OCI-LY1 (cell line): ENCODE measurements around the gene ZNF442.

ENCODE experiments used
- H2AFZ ChIP-seq: fragments of 200-600 bp; sonication (generic), shearing (Covaris generic); 2 replicates; pipeline ENCODE4 v1.6.0; 2014; ENCODE audit warnings: antibody characterized with exemption, mild to moderate bottlenecking, low read length
- H3F3A ChIP-seq: fragments of 200-600 bp; sonication (generic), shearing (Covaris generic); 2 replicates; pipeline ENCODE4 v1.6.0; 2014; ENCODE audit warnings: mild to moderate bottlenecking, antibody characterized with exemption, low read length, moderate library complexity; ENCODE audit not compliant: insufficient read depth
- H3K27ac ChIP-seq: fragments of 200-600 bp; sonication (generic); 2 replicates; pipeline ENCODE4 v1.5.1; 2014; ENCODE audit warnings: low read length, mixed run types, mild to moderate bottlenecking, low read depth; ENCODE audit not compliant: poor library complexity, severe bottlenecking
- H3K27me3 ChIP-seq: fragments of 200-600 bp; sonication (generic); 2 replicates; pipeline ENCODE4 v1.6.0; 2014; ENCODE audit warnings: antibody characterized with exemption, mild to moderate bottlenecking, low read length, moderate library complexity; ENCODE audit not compliant: insufficient read depth
- H3K36me3 ChIP-seq: fragments of 200-600 bp; sonication (generic); 2 replicates; pipeline ENCODE4 v1.6.1; 2014; ENCODE audit warnings: mild to moderate bottlenecking, antibody characterized with exemption, low read length, moderate library complexity, mixed read lengths; ENCODE audit not compliant: insufficient read depth
- H3K4me1 ChIP-seq: fragments of 200-600 bp; sonication (generic); 2 replicates; pipeline ENCODE4 v1.5.1; 2014; ENCODE audit warnings: mild to moderate bottlenecking, low read length, moderate library complexity; ENCODE audit not compliant: insufficient read depth, severe bottlenecking
- H3K4me2 ChIP-seq: fragments of 200-600 bp; sonication (generic), shearing (Covaris generic); 2 replicates; pipeline ENCODE4 v1.6.1; 2014; ENCODE audit warnings: low read length
- H3K4me3 ChIP-seq: fragments of 200-600 bp; sonication (generic); 2 replicates; pipeline ENCODE4 v1.5.1; 2014; ENCODE audit warnings: low read length, low read depth, mild to moderate bottlenecking, mixed read lengths; ENCODE audit not compliant: poor library complexity, severe bottlenecking
- H3K79me2 ChIP-seq: fragments of 200-600 bp; shearing (Covaris generic); 2 replicates; pipeline ENCODE4 v1.6.1; 2016; ENCODE audit warnings: mixed run types, low read length, mixed read lengths; ENCODE audit not compliant: insufficient read depth
- H3K9ac ChIP-seq: fragments of 200-600 bp; sonication (generic), shearing (Covaris generic); 2 replicates; pipeline ENCODE4 v1.6.1; 2014; ENCODE audit warnings: mild to moderate bottlenecking, low read length, mixed read lengths
- H3K9me2 ChIP-seq: fragments of 200-600 bp; sonication (generic), shearing (Covaris generic); 2 replicates; pipeline ENCODE4 v1.6.1; 2014; ENCODE audit warnings: low read depth, mild to moderate bottlenecking, low read length, mixed read lengths
- H3K9me3 ChIP-seq: fragments of 200-600 bp; shearing (Covaris generic); 2 replicates; pipeline ENCODE4 v1.6.1; 2014; ENCODE audit warnings: low read length, mixed read lengths
- H4K20me1 ChIP-seq: fragments of 200-600 bp; sonication (generic), shearing (Covaris generic); 2 replicates; pipeline ENCODE4 v1.6.0; 2016; ENCODE audit warnings: mild to moderate bottlenecking, low read length; ENCODE audit not compliant: insufficient read depth
- EZH2 ChIP-seq: fragments of 200-600 bp; sonication (generic), shearing (Covaris generic); IDR thresholded peaks from 2 replicates; pipeline ENCODE4 v1.8.0; 2017; ENCODE audit warnings: borderline replicate concordance, mixed run types, mild to moderate bottlenecking, antibody characterized with exemption, low read length, moderate library complexity, mixed read lengths
- TF ChIP-seq, protein P1 (sequence below): fragments of 200-600 bp; sonication (generic), shearing (Covaris generic); IDR thresholded peaks from 2 replicates; pipeline ENCODE4 v1.5.1; 2017; ENCODE audit warnings: mild to moderate bottlenecking, antibody characterized with exemption, low read length, moderate library complexity, mixed read lengths

Gene ZNF442

DNA sequence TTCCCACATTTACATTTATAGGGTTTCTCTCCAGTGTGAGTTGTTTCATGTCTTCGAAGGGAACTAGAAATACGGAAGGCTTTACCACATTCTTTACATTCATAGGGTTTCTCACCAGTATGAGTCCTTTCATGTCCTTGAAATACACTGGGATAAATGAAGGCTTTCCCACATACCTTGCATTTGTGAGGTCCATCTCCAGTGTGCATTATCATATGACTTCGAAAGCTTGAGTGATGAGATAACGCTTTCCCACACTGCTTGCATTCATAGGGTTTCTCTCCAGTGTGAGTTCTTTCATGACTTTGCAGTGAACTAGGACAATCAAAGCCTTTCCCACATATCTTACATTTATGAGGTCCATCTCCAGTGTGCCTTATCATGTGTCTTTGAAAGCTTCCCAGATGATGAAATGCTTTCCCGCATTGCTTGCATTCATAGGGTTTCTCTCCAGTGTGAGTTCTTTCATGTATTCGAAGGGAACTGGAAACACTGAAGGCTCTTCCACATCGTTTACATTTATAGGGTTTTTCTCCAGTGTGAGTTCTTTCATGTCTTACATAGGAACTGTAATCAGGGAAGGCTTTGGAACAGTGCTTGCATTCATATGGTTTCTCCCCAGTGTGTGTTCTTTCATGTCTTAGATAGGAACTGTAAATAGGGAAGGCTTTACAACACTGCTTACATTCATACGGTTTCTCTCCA lies 15.1 kb downstream of the ZNF442 start:
- Histone ChIP-seq H4K20me1 (no peaks in the 10 kb centered on the region), H2AFZ (no peak overlapping the region), H3F3A (no peaks in the 10 kb centered on the region; the same call in 1 of the 2 replicates), H3K4me2 (no peak overlapping the region), H3K9ac (no peak overlapping the region), H3K9me2 (no peaks in the 10 kb centered on the region), H3K79me2 (no peaks in the 10 kb centered on the region), H3K27me3 (no peaks in the 10 kb centered on the region), H3K4me3 (no peak overlapping the region), H3K27ac (no peak overlapping the region), H3K4me1 (no peaks in the 10 kb centered on the region), H3K36me3 (peaks cover 24% of the 10 kb centered on the region), H3K9me3 (peaks cover 55% of the 10 kb centered on the region)
- TF ChIP-seq EZH2 = no peak
- TF ChIP-seq, protein P1, sequence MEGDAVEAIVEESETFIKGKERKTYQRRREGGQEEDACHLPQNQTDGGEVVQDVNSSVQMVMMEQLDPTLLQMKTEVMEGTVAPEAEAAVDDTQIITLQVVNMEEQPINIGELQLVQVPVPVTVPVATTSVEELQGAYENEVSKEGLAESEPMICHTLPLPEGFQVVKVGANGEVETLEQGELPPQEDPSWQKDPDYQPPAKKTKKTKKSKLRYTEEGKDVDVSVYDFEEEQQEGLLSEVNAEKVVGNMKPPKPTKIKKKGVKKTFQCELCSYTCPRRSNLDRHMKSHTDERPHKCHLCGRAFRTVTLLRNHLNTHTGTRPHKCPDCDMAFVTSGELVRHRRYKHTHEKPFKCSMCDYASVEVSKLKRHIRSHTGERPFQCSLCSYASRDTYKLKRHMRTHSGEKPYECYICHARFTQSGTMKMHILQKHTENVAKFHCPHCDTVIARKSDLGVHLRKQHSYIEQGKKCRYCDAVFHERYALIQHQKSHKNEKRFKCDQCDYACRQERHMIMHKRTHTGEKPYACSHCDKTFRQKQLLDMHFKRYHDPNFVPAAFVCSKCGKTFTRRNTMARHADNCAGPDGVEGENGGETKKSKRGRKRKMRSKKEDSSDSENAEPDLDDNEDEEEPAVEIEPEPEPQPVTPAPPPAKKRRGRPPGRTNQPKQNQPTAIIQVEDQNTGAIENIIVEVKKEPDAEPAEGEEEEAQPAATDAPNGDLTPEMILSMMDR = no peak

DNA sequence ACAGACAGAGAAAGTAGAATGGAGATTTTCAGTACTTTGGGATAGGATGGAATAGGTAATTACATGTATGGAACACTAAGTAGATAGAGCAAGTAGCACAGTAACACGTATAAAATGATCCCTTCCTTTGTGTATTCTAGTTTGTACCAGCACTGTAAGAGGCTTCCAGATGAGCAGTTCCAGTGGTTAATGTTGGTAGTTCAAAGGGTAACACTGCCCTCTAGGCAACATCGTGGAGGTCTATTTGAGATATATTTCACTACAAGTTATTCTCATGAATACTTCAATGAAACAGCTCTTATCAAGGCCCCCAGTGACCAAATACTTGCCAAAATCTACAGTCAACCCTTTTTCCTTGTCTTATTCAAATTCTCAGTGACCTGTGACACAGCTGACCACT lies 18.6 kb downstream of the ZNF442 start:
- Histone ChIP-seq H3K4me2 (no peak overlapping the region), H4K20me1 (no peaks in the 10 kb centered on the region), H3K27me3 (no peaks in the 10 kb centered on the region), H3K36me3 (peaks cover 23% of the 10 kb centered on the region), H3K27ac (no peak overlapping the region), H3K79me2 (no peaks in the 10 kb centered on the region), H3K9ac (no peak overlapping the region), H3K9me2 (no peaks in the 10 kb centered on the region), H3K9me3 (peaks cover 47% of the 10 kb centered on the region), H3F3A (no peaks in the 10 kb centered on the region; the same call in 1 of the 2 replicates), H2AFZ (no peak overlapping the region), H3K4me1 (no peaks in the 10 kb centered on the region), H3K4me3 (no peak overlapping the region)
- TF ChIP-seq, protein P1 = peak; percentile 19; the same call in 1 of the 2 replicates
- no peak for TF ChIP-seq EZH2

DNA sequence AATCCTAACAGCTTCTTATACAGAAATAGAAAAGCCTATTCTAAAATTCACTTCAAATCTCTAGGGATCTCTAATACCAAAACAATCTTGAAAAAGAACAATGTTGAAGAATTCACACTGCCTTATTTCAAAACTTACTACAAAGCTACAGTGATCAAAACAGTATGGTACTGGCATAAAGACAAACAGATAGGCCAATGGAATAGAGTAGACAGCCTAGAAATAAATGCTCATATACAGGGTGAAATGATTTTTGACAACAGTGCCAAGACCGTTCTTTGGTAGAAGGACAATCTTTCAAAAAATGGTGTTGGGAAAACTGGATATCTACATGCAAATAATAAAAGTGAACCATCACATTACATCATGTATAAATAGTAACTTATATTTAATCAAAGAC lies 20.3 kb downstream of the ZNF442 start:
- Histone ChIP-seq H3F3A (no peaks in the 10 kb centered on the region), H3K9ac (no peak overlapping the region), H3K36me3 (peaks cover 6% of the 10 kb centered on the region), H2AFZ (no peak overlapping the region), H3K27me3 (no peaks in the 10 kb centered on the region), H3K9me3 (peaks cover 32% of the 10 kb centered on the region), H4K20me1 (no peaks in the 10 kb centered on the region), H3K27ac (no peak overlapping the region), H3K9me2 (no peaks in the 10 kb centered on the region), H3K4me3 (no peak overlapping the region), H3K4me1 (no peaks in the 10 kb centered on the region), H3K4me2 (no peak overlapping the region), H3K79me2 (no peaks in the 10 kb centered on the region)
- no peak for TF ChIP-seq EZH2
- TF ChIP-seq, protein P1 = no peak
